Stimulated activated CD4-positive, alpha-beta T cell treated with anti-CD3 and anti-CD28 coated beads, Interleukin-12 subunit alpha, Interleukin-12 subunit beta, amount 100 ng/mL, for 24 hours (primary cell): ENCODE measurements around the gene IL19.
A peak's percentile ranks its signal among the peaks of the same experiment; 100 is the strongest.

ENCODE experiments used
- DNase-seq, 2 experiments: peaks; one replicate each; pipeline ENCODE4 v3.0.0-alpha.2; 2020; ENCODE audit warnings: low read depth in 2 of 2

IL19 gene

DNA sequence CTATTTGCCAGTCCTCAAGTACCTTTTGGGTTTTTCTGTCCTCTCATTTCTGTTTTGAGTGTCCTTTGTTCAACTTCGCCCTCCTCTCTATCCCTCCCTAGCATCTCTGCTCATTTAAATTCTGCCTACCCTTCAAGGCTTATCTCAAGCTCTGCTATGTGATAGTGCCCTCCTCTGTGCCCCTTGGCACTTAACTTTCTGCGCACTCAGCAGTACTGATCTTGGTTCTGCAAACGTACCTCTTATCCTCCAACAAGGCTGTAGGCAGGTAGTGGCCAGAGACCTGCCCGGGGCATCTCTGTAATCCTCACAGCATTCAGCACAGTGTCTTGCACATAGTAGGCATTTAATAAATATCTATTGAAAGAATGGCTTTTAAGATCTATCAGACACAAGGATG, 89.6 kb downstream of the IL19 start:
- DNase-seq: no peak

DNA sequence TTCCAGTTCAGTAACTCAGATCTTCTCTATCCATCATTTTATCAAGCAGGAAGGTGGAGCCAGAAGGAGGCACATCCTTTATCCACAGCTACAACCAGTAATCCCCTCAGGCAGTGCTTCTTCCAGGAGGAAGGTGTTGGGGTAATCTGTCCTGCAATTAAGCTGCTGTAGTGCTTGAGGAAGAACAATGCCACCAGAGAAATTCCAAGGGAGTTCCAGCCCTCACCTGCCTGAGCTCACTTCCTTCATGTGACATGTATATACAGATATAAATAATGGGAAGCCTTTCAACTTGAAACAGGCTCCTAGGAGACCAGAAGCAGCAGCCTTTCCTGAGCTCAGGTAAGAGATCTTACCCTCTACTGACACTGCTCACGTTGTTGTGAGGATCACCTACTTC, 92.7 kb downstream of the IL19 start:
- no peak for DNase-seq

DNA sequence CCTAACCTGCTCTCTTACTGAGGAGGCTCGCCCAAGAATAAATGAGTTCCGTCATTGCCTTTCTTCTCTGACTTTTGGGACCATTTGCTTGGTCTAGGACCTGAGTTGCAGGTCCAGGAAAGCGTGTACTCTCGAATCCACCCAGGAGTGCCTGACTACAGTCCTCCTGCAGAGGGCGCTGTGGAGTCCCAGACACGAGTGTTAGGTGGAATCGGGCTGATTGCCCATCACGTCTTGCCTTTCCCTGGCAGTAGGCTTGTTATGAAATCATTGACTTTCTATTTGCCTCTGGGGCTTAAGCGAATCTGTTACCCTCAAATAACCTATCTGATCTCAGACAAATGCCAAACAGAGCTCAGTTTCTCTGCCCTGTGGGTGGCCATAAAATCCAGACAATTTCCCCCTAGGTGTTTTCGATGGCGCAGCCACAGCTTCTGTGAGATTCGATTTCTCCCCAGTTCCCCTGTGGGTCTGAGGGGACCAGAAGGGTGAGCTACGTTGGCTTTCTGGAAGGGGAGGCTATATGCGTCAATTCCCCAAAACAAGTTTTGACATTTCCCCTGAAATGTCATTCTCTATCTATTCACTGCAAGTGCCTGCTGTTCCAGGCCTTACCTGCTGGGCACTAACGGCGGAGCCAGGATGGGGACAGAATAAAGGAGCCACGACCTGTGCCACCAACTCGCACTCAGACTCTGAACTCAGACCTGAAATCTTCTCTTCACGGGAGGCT, 94.5 kb downstream of the IL19 start, which contains the start of gene IL20:
IL20 (plus strand) TSS at position 685 of the 733 bp plus-strand sequence. CDS start 230 bp downstream, outside the sequence.
- peak; percentile 66 to 89 for DNase-seq

DNA sequence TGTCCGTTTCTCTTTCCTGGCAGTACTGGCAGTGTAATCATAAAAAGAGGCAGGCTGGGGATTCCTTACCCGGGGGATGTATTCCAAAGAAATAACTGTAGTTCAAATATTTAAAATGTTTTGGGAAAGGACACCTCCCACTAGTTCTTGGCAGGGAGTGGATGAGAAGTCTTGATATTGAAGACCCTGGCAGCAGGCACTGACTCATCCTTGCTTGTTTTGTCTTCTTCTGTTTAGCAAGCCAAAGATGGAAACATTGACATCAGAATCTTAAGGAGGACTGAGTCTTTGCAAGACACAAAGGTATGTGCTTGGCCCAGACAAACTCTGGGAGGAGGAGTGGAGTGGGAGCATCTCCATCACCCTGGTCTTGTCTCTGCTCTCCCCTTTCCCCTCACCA, 95.5 kb downstream of the IL19 start:
- DNase-seq: no peak

DNA sequence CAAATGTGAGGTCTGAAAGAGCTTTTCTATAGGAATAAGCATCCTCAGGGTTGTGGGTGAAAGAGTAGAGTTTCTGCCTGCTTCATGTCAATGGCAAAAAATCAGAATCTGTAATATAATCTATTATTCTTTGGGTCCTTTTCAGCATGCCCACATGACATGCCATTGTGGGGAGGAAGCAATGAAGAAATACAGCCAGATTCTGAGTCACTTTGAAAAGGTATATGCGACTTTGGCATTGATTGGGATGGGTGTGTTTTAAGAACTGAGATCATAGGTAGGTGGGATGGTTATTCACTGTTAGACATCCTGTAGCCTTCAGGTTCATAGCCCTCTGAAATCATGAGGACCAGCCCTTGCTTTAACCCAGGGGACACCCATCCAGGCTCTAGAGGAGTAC, 96.7 kb downstream of the IL19 start:
- no peak for DNase-seq

DNA sequence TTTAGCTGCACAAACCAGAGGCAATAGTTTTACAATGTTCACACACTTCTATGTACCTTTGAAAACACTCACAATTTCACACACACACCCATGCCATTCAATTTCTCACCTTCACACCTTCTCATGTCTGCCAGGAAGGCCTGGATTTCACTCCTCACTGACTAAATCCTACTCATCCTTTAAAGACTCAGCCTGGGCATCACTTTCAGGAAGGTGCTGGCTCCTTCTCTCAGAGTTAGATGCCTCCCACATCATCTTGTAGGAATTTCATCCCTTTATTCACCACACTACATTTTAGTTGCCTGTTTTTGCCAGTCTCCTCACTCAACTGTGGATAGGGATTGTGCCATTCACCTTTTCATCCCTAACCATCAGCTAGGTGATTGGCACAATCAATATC, 97.1 kb downstream of the IL19 start:
- DNase-seq: no peak

DNA sequence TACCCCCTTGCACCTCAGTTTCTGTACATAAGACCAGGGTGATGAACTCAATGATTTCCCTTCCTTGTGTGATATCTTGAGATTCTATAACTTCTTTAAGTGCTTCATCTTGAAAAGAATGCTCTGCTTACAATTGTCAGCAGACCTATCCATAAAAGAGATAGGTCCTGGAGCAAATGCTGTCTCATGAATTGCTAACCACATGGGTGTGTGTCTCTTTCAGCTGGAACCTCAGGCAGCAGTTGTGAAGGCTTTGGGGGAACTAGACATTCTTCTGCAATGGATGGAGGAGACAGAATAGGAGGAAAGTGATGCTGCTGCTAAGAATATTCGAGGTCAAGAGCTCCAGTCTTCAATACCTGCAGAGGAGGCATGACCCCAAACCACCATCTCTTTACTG, 97.7 kb downstream of the IL19 start:
- no peak for DNase-seq

DNA sequence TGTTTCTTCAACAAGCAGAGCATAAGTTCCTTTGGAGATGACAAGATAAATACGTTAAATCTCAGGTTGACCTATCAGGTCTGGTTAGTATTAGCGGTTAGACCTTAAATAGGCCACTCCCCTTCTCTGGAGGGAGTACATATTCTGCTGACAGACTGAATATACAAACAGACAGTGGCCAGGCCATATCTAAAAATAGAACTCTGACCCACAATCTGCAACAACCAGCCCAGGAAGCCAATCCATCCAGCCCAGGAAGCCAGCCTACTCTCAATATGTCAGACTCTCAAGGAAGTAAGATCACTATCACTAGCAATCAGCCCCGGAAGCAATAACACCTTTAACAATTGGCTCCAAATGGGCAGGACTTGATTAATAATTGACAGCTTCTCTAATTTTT, 101.6 kb downstream of the IL19 start:
- no peak for DNase-seq

DNA sequence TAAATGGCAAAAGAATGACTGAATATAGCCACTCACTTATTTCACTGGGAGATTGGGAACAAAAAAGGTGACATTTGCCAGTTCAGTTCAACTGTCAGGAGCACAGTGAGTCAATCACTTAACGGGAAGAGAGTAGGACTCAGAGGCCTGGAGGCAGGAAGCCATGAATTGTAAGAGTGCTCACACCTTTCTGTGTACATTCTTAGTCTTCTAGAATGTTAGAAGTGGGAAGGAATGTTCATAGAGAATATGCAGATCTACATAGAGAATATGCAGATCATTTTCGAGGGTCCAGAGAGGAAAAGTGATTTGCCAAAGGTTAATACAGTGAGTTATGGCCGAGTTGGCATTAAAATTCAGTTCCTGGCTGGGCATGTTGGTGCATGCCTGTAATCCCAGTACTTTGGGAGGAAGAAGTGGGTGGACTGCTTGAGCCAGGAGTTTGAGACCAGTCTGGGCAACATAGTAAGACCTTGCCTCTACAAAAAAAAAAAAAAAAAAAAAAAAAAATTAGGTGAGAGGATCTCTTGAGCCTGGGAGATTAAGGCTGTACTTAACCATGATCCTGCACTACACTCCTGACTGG, 103.1 kb downstream of the IL19 start:
- DNase-seq: no peak

DNA sequence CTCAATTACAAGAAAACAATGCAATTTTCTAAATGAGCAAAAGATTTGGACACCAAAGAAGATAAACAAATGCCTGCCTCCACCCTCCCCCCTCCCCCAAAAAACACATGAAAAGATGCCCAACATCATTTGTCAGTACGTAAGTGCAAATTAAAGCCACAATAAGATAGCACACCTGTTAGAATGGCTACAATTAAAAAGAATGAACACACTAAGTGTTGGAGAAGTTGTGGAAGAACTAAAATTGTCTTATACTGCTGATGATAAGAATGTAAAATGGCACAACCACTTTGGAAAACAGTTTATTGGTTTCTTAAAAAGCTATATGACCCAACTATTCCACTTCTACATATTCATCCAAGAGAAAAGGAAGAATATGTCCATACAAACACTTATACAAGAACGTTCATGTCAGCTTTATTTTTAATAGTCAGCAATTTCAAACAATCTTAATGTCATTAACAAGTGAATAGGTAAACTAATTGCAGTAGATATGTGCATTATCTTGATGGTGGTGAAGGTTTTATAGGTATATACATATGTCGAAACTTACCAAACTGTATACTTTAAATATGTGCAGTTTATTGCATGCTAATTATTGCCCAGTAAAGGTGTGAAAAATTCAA, 105.3 kb downstream of the IL19 start:
- no peak for DNase-seq

DNA sequence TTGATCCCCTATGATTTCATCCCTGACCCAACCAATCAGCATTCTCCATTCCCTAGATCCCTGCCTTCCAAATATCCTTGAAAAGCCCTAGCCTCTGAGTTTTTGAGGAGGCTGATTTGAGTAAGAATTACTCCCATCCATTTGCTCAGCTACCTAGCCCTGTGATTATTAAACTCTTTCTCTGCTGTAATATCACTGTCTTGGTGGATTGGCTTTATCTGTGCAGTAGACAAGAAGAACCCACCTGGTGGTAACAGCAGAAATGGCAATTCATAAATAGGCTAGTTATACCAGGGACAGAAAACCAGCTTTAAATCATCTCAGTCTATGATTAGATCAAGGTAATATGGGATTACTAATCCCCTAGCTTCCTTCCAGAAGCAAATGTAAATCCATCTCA, 107.9 kb downstream of the IL19 start:
- no peak for DNase-seq

DNA sequence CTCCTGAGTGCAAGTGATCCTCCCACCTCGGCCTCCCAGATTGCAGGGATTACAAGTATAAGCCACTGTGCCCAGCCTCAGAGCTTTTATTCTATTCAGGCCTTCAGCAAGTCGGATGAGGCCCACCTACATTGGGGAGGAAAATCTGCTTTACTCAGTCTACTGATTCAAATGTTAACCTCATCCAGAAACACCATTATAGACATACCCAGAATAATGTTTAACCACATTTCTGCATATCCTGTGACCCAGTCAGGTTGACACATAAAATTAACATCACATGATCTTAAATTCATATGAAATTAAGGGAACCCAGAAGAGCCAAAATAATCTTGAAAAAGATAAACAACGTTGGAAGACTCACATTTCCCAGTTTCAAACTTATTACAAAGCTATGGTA, 109.7 kb downstream of the IL19 start:
- DNase-seq: no peak

DNA sequence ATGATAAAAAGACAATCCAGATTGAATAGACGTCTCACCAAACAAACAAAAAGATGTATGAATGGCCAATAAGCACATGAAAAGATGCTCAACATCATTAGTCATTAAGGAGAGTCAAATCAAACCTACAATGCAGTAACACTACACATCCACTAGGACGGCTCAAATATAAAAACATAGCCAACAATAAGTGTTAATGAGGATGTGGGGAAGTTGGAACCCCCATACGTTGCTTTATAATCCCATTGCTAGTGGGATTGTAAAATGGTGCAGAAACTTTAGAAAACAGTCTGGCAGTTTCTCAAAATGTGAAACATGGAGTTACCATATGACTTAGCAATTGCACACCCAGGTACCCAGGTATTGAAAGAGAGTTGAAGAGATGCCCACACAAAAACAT, 112.0 kb downstream of the IL19 start:
- no peak for DNase-seq

DNA sequence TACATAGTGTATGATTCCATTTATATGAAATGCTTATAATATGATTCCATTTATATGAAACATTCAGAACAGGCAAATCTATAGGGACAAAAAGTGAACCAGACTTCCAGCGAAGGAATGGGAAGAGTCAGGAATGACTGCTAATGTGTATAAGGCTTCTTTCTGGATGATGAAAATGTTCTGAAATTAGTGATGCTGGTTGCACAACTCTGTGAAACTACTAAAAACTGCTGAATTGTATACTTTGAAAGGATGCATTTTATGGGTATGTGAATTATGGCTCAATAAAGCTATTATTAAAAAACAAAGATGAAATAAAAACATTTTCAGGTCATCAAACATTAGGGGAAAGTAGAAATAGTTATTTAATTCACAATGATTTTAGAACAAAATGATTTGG, 112.6 kb downstream of the IL19 start:
- no peak for DNase-seq

DNA sequence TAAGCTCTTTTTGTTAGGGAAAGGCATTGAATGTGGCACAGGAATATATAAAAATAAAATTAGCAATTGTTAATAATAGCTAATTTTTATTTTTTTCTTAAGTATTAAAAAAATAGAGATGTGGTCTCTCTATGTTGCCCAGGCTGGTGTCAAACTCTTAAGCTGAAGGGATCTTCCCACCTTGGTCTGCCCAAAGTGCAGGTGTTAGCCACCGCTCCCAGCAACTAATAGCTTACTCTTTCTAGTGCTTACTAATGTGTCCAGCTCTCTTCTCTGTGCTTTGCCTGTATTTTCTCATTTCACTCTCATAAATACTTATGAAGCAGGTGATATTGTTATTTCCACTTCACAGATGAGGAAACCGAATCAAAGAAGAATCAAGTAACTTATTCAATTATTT, 113.3 kb downstream of the IL19 start:
- DNase-seq: no peak

DNA sequence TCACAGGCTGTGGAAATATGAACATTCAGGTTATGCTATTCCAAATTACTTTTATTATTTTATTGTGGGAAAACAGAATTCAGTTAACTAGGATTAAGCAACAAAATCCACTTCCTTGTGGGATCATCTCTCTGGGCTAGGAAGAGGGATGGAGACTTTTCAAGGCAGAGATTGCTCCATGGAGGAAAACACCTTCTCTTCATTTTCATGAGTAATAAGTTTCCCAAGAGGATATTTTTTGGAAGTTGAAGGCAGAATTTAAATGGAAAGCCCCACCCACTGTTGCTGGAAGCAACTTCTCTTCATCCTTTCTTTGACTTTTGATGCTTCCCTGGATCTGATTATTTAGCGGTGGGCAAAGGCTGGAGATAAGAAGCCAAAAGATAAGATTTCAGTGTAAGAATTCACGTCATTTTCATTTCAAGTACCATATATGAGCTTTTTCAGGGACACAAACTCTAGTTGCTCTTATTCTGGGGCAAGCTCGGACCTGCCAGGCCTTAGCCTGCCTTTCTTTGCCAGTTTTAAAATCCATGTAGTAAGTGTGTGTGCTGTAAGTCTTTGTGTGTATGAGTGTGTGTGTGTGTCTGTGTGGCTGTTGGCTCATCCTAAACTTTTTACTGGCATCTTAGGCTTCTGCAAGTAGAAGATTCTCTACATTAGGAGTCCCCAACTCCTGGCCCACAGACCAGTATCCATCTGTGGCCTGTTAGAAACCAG, 114.9 kb downstream of the IL19 start:
- no peak for DNase-seq

DNA sequence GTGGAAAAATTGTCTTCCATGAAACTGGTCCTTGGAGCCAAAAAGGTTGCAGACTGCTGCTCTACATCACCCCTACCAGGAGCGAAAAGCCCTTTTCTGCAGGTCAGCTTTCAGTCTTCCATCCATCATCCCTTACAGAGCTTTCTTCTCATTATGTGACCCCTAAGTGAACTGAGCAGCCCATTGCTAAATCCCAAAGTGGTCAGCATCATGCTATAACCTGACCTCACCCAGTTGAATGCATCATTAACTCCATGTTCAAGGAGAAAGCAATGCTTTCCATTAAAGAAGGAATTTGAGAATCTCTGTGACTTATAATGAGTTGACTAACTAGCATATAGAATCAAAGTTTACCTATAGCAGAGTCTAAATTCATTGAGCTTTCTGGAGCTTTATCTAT, 116.3 kb downstream of the IL19 start:
- DNase-seq: no peak

DNA sequence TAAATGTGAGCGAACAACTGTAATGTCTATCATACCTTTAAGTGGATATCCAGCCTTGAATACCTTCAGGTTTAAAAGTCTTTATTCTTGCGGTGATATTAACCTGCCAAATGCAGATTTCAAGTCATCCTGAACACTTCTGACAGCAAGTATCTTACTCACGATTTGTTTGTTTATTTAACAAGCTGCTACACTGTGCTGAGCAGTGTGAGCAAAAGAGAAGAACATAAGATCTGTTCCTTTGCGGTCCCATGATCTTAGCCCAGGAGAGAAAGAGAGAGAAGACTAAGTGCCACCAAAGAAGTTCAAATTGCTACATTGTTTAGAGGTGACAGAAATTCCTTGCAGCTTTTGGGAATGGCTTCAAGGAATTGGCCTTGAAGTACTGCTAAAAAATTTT, 117.1 kb downstream of the IL19 start:
- DNase-seq: no peak

DNA sequence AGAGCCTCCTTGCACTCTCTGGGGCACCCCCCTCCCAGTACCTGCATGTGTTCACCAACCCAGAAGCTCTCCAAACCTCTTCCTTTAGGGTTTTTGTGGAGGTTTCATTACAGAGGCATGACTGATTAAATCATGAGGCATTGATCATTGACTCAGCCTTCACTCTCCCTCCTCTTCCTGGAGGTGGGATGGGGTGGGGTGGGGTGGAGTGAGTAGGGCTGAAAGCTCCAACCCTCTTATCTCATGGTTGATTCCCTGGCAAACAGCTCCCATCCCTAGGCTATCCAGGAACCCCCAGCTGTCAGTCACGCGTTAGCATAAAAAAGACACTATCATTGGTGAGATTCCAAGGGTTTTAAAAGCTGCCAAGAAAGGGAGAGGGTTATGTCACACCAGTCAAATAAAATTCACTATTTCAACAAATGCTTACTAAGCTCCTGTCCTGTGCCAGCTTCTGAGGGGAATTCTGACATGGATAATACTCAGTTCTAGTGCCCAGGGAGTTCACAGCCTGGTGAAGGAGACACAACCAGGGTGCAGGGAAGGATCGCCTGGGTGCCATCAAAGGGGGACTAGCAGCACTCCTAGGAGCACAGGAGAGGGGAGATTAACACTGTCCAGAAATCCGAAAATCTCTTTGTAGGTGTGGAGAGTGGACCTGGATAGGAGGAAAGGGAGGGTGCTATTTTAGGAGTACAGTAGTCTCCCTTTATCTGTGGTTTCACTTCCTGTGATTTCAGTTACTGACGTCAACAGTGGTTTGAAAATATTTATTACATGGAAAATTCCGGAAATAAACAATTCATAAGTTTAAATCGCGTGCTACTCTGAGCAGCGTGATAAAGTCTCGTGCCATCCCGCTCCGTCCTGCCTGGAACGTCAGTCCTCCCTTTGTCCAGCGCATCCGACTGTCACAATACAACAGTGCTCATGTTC, 119.8 kb downstream of the IL19 start:
- no peak for DNase-seq

DNA sequence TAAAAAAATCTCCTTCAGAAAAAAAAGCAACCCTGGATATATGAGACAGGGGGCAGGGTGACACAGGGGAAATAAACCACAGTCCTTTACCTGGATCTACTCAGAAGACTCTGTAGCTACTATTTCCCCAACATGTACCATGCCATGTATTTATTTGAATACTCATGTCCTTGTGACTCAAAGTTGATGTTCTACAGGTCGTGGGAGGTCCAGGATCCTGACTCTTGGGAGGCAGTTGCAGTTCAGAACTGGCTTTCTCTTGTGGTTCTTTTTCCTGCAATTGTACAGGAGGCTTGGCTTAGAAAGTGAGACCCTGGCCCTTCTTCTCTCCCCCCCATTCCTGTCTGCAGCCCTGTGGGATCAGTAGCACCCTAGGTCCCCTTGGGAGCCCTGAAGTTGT, 120.8 kb downstream of the IL19 start:
- no peak for DNase-seq
